Activated CD4-positive, CD25-positive, alpha-beta regulatory T cell (primary cell): ENCODE data around the gene NCOA4.
"Not testable (repeated sequence)": the region's sequence is repeated elsewhere in the genome, so short reads cannot be mapped to it uniquely, and the experiment has no call there.

Experiments used
- DNase-seq, 4 experiments: peaks; one replicate each; lab custom pipeline; 2025; lab: John Stamatoyannopoulos, UW

The NCOA4 gene

DNA sequence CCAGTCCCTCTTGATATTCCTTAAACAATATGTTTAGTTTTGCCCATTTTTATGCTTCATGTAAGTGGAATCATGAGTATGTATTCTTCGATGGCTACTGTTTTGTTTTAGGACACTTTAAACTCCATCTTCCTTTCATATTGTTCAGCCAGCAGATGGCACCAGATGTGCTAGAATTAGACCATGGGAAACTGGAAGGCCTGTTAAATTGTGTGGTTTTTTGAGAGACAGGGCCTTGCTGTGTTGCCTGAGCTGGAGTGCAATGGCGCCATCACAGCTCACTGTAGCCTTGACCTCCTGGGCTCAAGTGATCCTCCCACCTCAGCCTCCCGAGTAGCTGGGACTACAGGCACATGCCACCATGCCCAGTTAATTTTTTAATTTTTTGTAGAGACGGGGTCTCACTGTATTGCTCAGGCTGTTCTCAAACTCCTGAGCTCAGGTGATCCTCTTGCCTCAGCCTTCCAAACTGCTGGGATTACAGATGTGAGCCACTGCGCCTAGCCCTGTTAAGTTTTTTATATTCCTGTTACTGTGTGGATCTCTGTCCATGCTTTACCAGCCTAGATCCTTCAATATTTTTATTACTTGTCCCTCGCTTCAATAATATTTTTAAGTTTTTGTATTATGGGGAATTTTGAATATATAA, 46.8 kb downstream of the NCOA4 start:
- DNase-seq, result not testable (repeated sequence)

DNA sequence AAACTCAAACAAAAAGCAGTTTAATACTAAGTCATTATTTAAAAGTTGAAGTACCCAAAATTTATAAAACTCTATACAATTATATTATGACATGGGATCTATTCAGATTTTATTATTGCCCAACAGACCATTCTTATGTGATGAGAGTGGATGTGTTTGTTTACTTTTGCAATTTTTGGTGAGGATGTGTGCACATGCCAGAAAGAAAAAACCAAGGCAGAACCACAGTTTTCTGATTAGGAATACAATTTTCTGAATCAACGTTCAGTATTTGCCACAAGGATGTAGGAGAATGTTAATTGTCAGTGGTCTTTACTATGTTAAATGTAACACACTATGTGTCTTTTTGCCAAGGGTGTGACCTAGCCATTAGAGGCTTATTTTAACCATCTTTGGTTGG, 49.1 kb downstream of the NCOA4 start:
- DNase-seq, result not testable (repeated sequence)

DNA sequence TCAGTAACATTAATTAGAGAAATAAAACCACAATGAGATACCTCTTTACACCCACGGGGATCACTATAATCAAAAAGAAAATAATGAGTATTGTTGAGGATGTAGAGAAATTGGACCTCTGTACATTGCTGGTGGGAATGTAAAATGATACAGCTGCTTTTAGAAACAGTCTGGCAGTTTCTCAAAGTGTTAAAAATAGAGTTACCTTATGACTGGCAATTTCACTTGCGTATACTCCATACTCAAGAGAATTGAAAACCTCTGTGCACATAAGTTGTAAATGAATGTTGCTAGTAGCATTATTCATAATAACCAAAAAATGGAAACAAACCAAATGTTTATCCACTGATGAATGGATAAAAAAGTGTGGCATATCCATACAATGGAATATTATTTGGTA, 51.9 kb downstream of the NCOA4 start:
- not testable (repeated sequence) for DNase-seq

DNA sequence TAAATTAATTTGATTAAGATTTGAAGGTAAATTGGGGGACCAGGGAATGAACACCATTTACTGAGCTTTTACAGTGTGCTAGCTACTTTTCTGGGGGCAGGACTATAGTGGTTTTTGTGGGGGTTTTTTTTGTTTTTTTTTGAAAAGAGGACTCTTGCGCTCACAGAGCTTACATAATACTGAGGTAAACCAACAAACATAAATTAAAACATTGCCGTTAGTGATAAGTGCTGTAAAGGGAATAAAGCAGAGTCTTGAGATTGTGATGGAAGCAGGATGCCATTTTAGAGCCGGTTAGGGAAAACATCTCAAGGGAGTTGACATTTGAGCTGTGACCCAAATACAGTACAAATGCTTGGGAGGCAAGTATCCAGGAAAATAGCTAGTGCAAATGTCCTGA, 56.4 kb downstream of the NCOA4 start:
- not testable (repeated sequence) for DNase-seq

DNA sequence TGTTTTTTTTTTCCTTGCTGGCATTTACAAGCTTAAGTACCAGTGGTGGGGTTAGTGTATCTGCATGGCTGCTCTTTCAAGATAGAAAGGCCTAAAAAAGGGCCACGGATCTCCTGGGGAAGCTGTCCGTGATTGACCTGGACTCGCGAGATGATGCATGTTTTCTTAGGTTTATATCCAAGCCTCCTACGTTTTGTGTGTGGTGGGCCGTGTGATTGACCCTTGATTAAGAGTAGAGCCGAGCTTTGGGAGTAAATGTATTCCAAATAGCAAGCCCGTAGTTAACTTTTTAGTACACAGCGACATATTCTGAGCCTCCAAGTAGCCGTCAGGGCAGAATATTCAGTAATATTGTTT, 57.6 kb downstream of the NCOA4 start:
- DNase-seq, result not testable (repeated sequence)

DNA sequence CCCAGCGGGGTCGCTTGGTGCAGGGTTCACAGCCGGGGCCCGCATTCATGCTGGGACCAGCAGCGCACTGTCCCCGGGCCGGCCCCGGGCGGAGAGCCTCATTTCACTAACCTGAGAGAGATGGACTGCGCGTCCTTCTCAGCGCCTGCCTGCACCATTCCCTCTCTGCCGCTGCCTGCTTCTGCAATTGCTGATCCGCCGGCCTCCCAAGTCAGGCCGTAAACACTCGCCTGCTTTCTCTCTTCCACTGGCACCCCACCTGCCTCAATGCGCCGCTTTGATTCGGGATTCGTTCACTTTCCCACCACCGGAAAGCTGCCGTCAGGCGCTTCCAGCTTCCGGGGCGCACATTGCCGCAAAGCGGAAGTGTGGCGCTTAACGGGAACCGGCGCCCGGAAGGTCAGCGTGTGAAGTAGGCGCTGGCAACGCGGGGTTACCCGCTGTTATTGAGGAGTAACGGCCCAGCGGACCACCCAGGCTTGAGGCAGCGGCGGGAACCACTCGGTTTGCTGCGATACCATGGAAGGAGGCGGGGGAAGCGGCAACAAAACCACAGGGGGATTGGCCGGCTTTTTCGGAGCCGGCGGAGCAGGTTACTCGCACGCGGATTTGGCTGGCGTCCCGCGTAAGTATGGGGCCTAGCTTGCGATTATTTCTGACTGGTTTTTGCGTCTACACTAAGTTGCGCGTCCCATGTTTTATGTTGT, 58.2 kb downstream of the NCOA4 start, which contains the start of gene TIMM23:
Gene TIMM23, plus strand, starts transcription at position 384 of the 707 bp plus-strand sequence. Its CDS starts 136 bp downstream, at position 520.
- DNase-seq, result peak; percentile 64 to 78 (median 71)

DNA sequence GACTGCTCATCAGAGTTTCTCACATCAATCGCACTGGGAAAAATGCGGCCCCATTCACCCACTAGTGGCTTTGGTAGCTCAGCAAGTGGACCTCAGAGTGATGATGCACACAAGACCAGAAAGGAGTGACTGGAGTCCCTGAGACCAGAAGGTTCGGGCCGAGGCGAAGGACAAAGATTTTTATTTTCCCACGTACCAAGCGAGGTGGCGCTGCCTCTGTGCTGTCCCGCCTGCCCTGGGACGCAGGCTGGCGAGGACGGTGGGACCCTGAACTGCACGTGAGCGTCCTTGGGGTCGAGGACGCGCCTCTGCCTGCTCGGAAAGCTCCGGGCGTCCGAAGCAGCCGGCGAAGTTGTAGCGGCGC, 58.7 kb downstream of the NCOA4 start:
- not testable (repeated sequence) for DNase-seq

DNA sequence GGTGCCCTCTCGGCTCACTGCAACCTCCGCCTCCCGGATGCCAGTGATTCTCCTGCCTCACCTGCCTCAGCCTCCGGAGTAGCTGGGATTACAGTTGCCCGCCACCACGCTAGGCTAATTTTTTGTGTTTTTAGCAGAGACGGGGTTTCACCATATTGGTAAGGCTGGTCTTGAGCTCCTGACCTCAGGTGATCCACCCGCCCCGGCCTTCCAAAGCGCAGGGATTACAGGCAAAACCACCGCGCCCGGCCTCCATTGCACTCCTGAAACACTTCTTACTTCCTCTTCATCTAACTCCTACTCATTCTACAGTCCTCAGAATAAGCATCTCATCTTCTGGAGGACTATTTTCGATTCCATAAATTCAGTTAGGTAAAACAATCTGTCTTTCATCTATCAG, 59.4 kb downstream of the NCOA4 start:
- DNase-seq, result not testable (repeated sequence)

DNA sequence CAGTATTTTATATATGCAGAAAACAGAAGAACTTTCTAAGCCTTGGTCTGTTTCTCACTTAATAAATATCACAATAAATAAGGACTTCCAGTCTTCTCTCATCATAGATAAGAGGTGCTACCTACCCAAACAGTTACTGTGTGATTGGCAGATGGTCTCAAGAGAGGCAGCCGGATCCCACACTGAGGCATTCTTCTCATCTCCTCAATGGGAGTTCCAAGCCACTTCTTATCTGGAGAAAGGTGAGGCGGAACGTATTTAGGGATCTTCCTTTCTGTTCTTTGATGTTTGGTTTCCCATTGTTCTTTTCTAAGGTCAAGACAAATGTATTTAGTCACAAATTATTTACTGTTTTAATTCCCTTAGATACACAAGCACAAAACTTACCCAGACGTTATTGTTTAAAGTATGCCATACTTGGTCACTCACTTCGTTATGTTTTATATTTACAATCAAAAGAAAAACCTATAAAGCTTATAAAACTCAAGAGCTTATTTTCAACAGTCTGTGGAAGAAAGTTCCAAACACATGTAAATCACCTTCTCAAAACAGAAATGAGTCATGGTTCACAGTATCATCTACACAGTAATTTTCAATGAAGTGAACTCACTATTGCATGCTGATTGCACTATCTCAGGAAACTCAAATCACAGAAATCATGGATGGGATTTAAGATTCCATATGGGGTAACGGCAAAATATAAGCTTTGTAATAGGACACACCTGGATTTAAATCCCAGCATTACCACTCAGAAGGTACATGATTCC, 67.6 kb downstream of the NCOA4 start:
- DNase-seq, result not testable (repeated sequence)

DNA sequence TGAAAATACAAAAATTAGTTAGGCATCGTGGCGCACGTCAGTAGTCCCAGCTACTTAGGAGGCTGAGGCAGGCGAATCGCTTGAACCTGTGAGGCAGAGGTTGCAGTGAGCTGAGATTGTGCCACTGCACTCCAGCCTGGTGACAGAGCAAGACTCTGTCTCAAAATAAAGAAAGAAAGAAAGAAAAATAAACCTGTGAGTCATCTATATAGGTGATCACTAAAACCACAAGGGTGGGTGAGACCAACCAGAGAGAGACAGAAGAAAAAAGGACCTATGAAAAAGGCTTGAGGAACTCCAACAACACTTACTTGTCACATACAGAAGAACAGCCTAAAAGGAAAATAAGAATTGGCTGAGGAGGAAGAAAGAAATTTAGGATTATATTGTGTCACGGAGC, 72.5 kb downstream of the NCOA4 start:
- DNase-seq, result not testable (repeated sequence)

DNA sequence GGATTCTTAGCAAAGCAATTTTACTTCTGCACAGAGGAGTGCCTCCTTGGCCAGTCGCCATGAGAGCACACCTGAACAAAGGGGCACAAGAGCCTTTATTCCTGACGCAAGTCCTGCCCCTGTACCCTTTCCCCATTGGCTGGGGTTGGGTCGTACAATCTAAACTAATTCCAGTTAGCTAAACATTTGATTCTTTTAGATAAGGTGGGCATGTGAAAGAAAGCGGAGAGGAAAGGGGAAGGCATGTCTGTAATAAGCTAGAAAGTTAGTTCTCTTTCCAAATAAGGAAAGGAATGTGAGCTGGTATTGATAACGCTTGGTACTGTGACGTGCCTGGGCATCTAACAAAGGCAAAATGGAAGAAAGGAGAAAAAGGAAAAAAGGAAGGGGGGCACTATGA, 73.8 kb downstream of the NCOA4 start:
- DNase-seq, result not testable (repeated sequence)
